Activated naive CD4-positive, alpha-beta T cell treated with anti-CD3 and anti-CD28 coated beads, Interleukin-2, amount 50 U/mL, for 72 hours (primary cell): ENCODE measurements around the gene PLD3. TPM values are rescaled to one million over a fixed set of nuclear protein-coding genes. Genes with fewer than 3 reads are reported as not detected.
"Not testable (repeated sequence)": the region's sequence is repeated elsewhere in the genome, so short reads cannot be mapped to it uniquely, and the experiment has no call there.

Experiments used
- ATAC-seq, 2 donors: fragments of 150-1000 bp; cut with Tn5 transposase; 2 replicates each; pipeline ENCODE4 v1.10.0; 2021; ENCODE audit warnings: mild to moderate bottlenecking in 2 of 2, moderate library complexity in 2 of 2
- DNase-seq, 2 donors: peaks; one replicate each; pipeline ENCODE4 v3.0.0; 2021 to 2022; ENCODE audit warnings: low spot score in 2 of 2
- H3K27ac Mint-ChIP-seq, 2 donors: one replicate each; pipeline ENCODE4 v1.8.0; 2022; ENCODE audit warnings: mild to moderate bottlenecking in 2 of 2, mixed read lengths in 2 of 2
- H3K36me3 Mint-ChIP-seq, 2 donors: one replicate each; pipeline ENCODE4 v1.8.0; 2022; ENCODE audit warnings: mixed read lengths in 2 of 2
- H3K9me3 Mint-ChIP-seq, 2 donors: one replicate each; pipeline ENCODE4 v1.8.0; 2022; ENCODE audit warnings: mixed read lengths in 2 of 2
- total RNA-seq, 2 donors: library from RNA; stranded (reverse); gene quantifications; one replicate each; pipeline ENCODE4 v1.2.3, GENCODE V29; 2022

Gene PLD3
- total RNA-seq, 2 donors from 2014 or later: 79.9 to 85.4 TPM

DNA sequence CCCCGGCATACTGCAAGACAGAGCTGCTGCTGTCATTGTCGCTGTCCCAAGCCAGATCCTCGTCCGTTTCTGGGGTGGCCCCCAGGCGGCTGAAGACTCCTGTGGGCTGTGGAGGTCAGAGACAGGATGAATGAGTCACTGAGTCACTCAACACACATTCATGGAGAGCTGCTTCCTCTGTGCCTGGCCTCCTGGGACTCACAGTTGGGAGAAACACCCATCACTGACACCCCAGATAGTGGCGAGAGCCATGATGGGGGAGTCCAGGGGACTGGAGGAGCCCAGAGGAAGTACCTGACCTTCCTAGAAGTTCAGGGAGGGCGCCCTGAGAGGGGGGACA lies 26.3 kb upstream of the PLD3 start:
- DNase-seq (no peak), ATAC-seq (no peak)
- H3K27ac Mint-ChIP-seq: peak overlapping the region; percentile 29 to 67
- H3K9me3 Mint-ChIP-seq: no peaks in the 10 kb centered on the region
- H3K36me3 Mint-ChIP-seq: no peaks in the 10 kb centered on the region

DNA sequence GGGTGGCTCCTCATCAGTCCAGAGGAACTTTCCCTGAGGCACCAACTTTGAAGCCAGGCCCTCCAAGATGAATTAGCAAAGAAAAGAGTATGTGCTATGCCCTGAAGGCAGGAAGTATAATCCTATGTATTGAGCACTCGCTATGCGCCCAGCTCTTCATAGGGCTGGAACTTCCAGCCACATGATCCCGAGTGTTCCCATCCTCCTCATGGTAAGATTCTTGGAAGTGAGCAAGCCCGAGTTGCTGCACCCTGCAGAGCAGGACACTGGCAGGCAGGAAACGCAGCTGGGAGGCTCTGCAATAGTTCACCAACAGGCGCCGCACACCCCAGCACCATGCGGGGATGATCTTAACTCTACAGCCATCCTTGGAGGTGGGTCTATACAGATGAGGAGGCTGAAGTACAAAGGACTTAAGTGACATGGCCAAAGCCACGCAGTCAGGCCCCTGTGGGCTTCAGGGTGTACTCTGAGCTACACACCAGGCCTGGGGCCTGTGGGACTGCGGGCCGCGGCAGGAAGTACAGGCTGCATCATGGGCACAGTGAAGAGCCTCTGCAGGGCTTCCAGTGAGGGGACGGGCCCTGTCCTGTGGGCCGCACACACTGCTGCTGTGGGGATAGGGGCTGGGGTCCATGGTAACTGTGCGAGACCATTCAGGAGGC lies 25.4 kb upstream of the PLD3 start:
- H3K36me3 Mint-ChIP-seq: no peaks in the 10 kb centered on the region
- peak overlapping the region; percentile 67 to 81 for H3K27ac Mint-ChIP-seq
- no peaks in the 10 kb centered on the region for H3K9me3 Mint-ChIP-seq
- no peak for DNase-seq
- no peak for ATAC-seq

DNA sequence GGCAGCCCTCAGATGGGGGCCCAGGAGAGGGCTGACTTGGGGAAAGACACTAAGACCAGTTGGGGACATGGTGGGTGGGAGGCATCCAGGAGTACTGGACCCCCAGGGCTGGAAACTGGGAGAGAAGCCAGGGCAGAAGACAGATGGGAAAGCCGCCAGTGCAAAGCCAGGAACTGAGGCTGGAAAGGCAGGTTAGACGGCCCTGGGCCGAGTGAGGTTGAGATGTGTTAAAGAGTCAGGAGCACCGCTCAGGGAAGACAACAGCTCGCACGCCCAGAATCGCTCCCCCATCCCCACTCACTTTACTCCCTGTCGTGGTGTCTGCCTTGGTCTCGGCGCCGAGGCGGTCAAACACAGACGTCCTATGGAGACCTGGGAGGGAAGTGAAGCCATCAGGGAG lies 24.8 kb upstream of the PLD3 start:
- H3K36me3 Mint-ChIP-seq: no peaks in the 10 kb centered on the region
- H3K9me3 Mint-ChIP-seq: no peaks in the 10 kb centered on the region
- DNase-seq (no peak), ATAC-seq (no peak)
- H3K27ac Mint-ChIP-seq: peak overlapping the region; percentile 67 to 81

DNA sequence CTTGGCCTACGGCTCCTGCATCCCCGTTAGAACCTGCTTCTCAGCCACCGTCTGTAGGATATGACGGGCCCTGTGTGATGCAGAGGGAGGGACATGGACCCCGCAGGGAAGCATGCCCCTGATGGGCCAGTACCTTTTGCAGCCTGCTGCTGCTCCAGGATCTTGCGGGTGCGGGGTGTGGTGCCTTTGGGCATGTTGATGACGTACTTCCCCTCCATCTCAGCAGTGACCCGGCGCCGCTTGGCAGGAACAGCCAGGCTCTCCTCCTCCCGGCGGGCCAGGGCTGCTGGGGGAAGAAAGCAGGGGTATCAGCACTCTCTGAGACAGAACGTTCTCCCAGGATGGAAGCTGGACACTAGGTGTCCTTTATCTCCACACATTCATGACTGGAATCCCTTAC lies 22.3 kb upstream of the PLD3 start:
- Mint-ChIP-seq H3K36me3 (no peaks in the 10 kb centered on the region), H3K27ac (no peak overlapping the region), H3K9me3 (no peaks in the 10 kb centered on the region)
- ATAC-seq: no peak
- DNase-seq: no peak

DNA sequence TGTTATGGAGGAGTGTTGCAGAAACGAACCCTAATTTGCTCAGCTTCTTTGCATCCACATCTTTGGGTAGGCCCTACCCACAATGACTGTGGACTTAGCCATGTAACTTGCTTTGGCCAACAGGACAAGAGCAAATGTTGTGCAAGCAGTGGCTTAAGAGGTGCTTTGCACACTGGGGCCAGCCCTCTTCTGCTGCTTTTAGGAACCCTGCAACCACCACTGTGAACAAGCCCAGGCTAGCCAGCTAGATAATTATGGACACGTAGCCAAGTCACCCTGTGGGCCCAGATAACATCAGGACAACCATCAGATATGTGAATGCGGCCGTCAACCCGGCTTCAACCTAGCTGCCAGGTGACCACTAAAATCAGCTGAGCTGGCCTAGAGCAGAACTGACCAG lies 17.4 kb upstream of the PLD3 start:
- ATAC-seq (no peak), DNase-seq (no peak)
- Mint-ChIP-seq H3K36me3 (no peaks in the 10 kb centered on the region), H3K27ac (peak overlapping the region; percentile 59 to 72), H3K9me3 (no peaks in the 10 kb centered on the region)

DNA sequence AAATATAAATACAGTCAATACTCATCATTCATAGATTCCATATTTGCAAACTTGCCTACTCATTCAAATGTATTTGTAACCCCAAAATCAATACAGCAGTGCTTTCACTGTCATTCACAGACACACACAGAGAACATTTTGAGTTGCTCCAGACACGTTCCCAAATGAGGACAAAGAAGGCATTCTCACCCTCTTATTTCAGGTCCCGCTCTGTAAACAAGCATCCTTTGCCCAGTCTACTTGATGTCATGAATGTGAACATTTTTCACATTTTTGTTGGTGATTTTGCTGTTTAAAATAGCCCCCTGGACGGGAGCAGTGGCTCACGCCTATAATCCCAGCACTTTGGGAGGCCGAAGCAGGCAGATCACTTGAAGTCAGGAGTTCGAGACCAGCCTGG lies 15.8 kb upstream of the PLD3 start:
- H3K36me3 Mint-ChIP-seq: no peaks in the 10 kb centered on the region
- H3K27ac Mint-ChIP-seq: no peak overlapping the region
- no peaks in the 10 kb centered on the region for H3K9me3 Mint-ChIP-seq
- no peak for DNase-seq
- no peak for ATAC-seq

DNA sequence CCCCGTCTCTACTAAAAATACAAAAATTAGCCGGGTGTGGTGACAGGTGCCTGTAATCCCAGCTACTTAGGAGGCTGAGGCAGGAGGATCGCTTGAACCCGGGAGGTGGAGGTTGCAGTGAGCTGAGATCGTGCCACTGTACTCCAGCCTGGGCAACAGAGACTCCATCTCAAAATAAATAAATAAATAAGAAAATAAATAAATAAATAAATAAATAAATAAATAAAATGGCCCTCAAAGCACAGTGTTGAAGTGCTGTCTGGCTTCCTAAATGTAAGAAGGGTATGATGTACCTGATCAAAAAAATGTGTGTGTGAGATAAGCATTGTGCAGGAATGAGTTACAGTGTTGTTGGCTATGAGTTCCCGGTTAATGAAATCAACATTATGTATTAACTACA lies 15.4 kb upstream of the PLD3 start:
- H3K36me3 Mint-ChIP-seq, DNase-seq, H3K27ac Mint-ChIP-seq, H3K9me3 Mint-ChIP-seq, ATAC-seq: not testable (repeated sequence)

DNA sequence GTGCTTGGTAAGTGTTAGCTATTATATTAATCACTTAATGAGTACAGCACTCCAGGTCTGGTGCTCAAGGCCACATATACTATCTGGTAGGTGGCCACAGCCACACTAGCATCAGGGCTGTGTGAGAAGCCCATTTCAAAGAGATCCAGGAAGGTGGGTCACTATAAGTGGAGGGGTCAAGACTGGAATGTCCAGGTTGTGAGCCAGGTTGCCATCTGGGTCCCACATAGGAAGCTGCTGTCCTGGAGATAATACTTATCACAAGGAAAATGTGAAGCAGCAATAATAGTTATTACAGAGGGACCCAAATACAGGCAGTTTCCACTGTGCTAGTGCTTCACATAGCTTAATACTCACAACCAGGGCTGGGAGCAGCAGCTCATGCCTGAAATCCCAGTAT lies 13.4 kb upstream of the PLD3 start:
- Mint-ChIP-seq H3K36me3 (no peaks in the 10 kb centered on the region), H3K9me3 (no peaks in the 10 kb centered on the region), H3K27ac (no peak overlapping the region)
- ATAC-seq (no peak), DNase-seq (no peak)

DNA sequence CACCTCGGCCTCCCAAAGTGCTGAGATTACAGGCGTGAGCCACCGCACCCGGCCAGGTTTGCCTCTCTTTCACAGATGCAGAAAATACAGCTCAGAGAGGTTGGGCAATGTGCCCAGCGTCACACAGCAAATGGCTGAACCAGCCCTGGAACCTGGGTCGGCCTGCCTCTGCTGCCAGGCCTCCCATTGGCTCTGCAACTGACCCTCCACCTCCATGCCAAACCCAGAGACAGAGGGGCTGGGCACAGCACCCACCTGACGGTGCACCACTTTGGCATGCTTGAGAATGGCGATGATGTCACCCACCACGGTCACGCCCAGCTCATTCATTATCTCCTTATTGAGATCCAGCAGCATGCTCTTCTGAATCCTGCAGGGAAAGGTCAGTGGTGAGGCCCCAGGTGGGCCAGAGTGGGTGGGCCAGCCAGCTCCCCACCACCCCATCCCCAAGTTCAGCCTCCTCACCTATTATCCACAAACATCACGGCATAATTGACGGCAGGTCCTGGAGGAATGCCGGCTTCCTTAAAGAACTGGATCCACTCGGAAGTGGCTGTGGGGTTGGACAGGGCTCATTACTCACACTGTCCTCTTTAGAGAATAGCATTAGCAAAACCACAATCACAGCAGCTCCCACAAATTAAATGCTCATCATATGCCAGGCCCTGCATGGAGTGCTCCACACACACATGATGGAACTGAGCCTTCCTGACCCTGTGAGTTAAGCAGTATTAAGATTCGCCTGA lies 12.5 kb upstream of the PLD3 start:
- Mint-ChIP-seq H3K27ac (peak overlapping the region in 1 of 2 donors; percentile 50), H3K9me3 (no peaks in the 10 kb centered on the region), H3K36me3 (no peaks in the 10 kb centered on the region)
- no peak for DNase-seq
- ATAC-seq: no peak

DNA sequence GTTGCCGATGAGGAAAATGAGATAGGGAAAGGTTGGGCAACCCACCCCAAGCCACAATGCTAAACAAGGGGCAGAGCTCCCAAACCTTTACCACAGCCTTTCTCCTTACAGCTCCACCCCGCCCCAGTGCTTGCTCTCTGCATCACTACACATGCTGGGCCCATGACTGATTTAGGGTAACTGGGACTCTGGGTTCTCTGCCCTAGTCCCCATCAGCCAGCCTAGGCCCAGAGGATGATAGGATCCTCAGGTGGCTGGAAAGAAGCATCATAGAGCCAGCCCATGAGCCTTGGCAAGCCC lies 11.9 kb upstream of the PLD3 start:
- DNase-seq: no peak
- Mint-ChIP-seq H3K36me3 (no peaks in the 10 kb centered on the region), H3K27ac (no peak overlapping the region), H3K9me3 (no peaks in the 10 kb centered on the region)
- no peak for ATAC-seq

DNA sequence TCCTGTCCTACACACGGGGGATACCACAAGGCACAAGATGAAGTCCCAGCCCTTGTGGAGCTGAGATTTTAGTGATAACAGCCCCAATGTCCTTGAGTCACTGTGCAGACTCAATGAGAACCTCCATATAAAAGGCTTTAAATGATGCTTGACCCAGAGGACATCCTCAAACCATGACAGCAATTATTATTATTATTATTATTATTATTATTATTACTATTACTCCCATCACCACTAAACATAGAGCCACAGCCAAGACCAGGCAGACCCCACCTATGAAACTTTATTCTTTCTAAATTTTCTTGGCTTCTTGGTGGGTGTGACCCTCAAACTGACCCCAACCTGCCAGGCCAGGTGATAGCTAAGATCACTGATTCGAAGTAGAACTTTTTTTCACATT lies 11.4 kb upstream of the PLD3 start:
- Mint-ChIP-seq H3K9me3 (no peaks in the 10 kb centered on the region), H3K36me3 (no peaks in the 10 kb centered on the region), H3K27ac (no peak overlapping the region)
- DNase-seq (no peak), ATAC-seq (no peak)

DNA sequence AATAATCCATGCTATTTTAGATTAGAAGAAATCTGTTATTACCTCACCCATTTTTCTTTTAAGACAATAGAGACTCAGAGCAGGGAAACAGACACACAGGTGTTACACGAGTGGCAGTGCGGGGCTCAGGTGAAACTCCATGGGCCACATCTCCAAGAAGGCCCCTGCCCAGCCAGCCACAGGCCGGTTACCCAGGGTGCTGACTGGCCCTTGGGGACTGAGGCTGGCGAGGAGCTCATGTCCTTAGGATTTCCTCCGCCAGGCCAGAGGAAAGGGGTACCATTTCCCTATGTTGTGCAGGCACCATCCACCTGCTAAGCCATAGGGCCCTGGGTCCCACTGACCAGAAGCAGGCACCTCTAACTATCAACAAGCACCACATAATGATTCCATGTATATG lies 10.9 kb upstream of the PLD3 start:
- ATAC-seq (no peak), DNase-seq (no peak)
- H3K27ac Mint-ChIP-seq: no peak overlapping the region
- H3K36me3 Mint-ChIP-seq: no peaks in the 10 kb centered on the region
- no peaks in the 10 kb centered on the region for H3K9me3 Mint-ChIP-seq

DNA sequence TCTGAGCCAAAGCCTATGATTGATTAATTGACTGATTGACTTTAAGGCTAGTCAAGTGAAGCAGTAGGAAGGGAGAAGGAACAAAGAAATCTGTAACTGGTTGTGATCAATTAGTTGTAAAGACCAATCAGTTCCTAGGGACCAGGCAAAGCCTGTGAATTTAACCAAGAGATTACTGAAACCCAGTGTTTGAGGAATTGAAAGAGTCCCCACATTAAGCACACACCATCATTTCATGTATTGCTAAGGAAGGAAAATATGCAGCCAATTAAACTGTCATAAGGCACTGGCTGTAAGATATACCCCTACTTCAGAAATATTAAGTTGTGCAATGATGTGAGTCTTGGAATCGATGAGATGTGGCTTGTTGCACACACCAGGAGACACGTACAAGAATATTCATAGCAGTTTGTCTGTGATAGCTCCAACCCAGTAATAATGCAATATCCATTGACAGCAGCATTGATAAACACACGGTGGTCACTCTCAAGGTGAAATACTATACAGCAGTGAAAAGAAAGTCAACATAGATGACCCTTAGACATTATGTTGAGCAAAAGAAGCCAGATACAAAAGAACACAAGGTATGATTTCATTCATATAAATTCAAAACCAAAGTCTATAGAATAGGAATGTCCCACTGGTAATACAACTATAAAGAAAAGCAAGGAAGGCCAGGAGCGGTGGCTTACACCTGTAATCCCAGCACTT lies 9.3 kb upstream of the PLD3 start:
- DNase-seq: no peak
- Mint-ChIP-seq H3K27ac (no peak overlapping the region), H3K9me3 (no peaks in the 10 kb centered on the region), H3K36me3 (no peaks in the 10 kb centered on the region)
- no peak for ATAC-seq

DNA sequence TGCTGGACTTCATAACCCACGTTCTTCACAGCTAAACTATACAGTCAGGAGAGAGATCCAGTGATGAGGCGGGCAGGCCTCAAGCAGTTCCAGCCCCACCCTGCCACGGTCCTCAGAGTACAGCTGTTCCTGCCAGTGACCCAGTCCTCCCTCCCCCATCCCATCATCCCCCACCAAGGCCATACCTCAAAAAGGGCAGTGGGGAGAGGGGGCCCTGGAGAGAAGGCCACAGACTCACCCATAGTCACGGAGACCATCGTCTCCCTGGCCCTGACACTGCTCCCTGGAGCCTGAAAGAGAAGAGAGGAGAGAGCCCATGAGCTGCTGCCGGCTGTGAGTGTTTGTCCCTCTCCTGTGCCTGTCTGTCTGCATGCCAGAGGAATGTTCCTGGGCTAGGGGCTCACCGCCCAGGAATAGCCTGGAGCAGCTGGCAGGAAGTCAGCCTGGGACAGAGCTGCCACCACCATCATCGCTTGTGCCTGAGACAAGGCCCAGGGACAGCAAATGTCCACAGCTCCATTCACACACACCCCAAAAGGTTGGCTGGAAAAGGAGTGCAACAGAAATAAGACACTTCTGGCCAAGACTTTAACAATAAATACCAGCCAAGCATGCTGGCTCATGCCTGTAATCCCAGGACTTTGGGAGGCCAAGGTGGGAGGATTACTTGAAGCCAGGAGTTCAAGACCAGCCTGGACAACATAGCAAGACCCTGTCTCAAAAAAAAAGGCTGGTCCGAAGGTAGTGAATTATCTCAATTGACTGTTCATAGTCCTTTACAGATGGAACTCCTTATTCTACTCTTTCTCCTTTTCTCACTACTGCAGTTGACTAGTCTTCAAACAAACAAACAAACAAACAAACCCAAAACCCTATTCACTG lies 6.7 kb upstream of the PLD3 start:
- Mint-ChIP-seq H3K27ac (peak overlapping the region in 1 of 2 donors; percentile 3), H3K9me3 (no peaks in the 10 kb centered on the region), H3K36me3 (no peaks in the 10 kb centered on the region)
- ATAC-seq (no peak), DNase-seq (no peak)

DNA sequence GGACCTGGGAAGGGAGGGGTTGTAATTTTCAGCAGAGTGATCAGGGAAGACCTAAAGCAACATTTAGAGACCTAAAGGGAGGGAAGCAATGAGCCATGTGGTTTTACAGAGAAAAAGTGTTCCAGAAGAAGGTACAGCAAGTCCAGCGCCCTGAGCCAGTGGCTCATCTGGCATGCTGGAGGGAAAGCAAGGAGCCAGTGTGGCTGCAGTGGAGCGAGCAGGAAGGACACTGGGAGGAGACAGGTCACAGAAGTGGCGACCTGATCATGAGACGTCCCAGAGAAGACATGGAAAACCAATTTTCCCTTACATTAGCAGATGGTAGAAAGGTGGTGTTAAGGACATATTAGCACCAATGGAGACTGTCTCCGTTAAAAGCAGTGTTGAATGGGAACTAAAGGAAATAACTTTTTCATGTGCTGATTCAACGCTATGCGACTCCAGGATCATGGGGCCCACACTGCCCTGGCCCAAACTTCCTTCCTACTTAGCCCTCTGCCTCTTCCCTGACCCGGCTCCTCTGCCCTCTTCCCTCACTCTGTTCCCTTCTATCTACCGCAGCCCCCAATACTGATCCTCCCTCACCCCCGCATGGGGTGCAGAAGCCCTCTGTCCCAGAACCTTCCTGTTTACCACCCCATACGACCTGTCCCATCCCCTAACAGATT lies 5.7 kb upstream of the PLD3 start:
- DNase-seq: no peak
- no peaks in the 10 kb centered on the region for H3K36me3 Mint-ChIP-seq
- no peaks in the 10 kb centered on the region for H3K9me3 Mint-ChIP-seq
- ATAC-seq: no peak
- H3K27ac Mint-ChIP-seq: peak overlapping the region in 1 of 2 donors; percentile 3

DNA sequence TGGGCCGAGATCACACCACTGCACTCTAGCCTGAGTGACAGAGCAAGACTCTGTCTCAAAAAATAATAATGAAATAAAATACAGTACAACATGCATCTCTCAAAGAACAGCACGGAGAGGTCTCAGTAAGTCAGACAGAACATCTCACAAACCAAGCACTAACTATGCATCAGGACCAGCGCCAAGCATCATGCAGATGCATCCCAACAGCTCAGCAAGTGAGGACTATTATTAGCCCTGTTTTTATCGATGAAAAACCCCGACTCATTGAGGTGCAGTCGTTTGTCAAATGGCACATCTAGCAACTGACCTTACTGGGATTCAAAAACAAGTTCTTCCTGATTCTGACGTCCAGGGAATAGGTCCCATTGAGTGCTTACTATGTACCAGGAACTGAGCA lies 4.1 kb upstream of the PLD3 start:
- no peaks in the 10 kb centered on the region for H3K9me3 Mint-ChIP-seq
- no peak for DNase-seq
- no peak for ATAC-seq
- H3K36me3 Mint-ChIP-seq: peaks cover 7% of the 10 kb centered on the region in 2 donors
- no peak overlapping the region for H3K27ac Mint-ChIP-seq
